ENCODE results near the gene LANCL1.

The LANCL1 gene

DNA sequence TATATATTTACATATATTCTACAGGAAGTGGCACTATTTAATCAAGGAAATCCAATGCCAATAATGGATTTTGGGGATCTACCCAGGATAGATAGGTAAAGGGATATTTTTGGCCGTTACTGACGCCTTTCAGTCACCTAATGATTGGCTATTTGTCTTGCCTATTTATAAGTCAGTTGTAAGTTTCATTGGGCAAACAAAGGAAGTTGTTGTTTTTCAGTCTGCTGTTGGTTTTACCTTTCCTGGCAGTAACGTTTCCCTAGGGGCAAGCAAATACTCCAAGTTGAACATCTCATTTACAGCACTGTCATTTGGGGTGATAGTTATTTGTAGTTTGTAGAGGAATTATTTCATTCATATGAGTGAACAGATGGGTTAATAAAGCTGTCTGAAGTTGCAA, 17.0 kb upstream of the LANCL1 start:
- H3K27me3 ChIP-seq = no peaks in the 10 kb centered on the region
- no peaks in the 10 kb centered on the region for H3K9me3 ChIP-seq
- no peak overlapping the region for H3K4me3 ChIP-seq (ENCODE audit: low read depth in 1 of 2, low read length in 1 of 2)
- TF ChIP-seq, protein P1, sequence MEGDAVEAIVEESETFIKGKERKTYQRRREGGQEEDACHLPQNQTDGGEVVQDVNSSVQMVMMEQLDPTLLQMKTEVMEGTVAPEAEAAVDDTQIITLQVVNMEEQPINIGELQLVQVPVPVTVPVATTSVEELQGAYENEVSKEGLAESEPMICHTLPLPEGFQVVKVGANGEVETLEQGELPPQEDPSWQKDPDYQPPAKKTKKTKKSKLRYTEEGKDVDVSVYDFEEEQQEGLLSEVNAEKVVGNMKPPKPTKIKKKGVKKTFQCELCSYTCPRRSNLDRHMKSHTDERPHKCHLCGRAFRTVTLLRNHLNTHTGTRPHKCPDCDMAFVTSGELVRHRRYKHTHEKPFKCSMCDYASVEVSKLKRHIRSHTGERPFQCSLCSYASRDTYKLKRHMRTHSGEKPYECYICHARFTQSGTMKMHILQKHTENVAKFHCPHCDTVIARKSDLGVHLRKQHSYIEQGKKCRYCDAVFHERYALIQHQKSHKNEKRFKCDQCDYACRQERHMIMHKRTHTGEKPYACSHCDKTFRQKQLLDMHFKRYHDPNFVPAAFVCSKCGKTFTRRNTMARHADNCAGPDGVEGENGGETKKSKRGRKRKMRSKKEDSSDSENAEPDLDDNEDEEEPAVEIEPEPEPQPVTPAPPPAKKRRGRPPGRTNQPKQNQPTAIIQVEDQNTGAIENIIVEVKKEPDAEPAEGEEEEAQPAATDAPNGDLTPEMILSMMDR (IDR thresholded peaks at IDR 0.05) = no peak
- no peaks in the 10 kb centered on the region for H3K4me1 ChIP-seq (ENCODE audit: control insufficient read depth in 1 of 2, insufficient read depth in 1 of 2, low read depth in 1 of 2, low read length in 1 of 2)
- H3K27ac ChIP-seq = no peak overlapping the region
- no peaks in the 10 kb centered on the region for H3K36me3 ChIP-seq

DNA sequence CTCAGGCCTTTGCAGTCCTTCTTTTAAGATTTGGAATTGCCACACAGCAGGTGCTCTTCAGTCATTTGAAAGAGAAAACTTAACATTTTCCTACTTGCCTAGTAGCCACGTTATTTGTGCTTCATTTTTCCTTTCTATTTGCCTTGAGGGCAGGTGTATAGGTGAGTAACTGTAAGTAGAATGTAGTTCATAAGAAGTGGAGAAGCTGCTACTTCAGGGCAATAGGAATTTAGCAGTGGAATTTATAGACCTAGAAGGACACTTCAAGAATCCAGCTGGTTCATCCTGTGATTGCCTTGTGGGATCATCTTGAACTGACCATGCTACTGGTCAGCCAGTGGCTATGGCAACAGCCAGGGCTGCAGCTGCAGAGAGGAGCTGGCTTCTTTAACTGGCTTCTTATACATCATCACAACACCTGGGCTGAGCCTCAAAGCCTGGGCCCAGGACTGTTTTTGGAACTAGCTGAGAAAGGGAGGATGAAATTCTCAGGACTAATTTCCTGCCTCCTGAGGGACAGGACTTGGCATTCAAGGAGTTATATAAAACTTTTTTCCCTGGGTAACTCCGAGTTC, 5.1 kb upstream of the LANCL1 start:
- Histone ChIP-seq H3K9me3 (no peaks in the 10 kb centered on the region), H3K4me3 (ENCODE audit: low read depth in 1 of 2, low read length in 1 of 2) (no peak overlapping the region), H3K4me1 (ENCODE audit: control insufficient read depth in 1 of 2, insufficient read depth in 1 of 2, low read depth in 1 of 2, low read length in 1 of 2) (peaks cover 0 to 8% of the 10 kb centered on the region in 2 experiments), H3K27ac (no peak overlapping the region), H3K36me3 (no peaks in the 10 kb centered on the region), H3K27me3 (no peaks in the 10 kb centered on the region)
- TF ChIP-seq, protein P1 (IDR thresholded peaks at IDR 0.05) = no peak

DNA sequence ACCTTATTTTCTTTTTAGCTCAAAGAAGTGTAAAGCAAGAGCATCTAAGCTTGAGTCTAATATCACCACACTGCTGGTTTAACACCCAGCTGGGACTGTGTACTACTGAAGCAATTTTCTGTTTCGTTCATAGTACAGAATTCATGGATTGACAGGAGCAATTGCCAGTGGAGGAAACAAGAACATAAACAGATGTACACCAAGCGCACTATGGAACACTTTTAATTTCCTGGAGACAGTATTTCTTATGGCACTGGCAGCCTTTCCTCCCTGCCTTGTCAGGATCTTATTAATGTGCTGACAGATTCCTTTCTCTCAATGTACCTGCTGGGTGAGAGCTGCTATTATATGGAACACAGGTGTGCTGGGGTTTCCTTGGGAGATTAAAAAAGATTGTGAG, 4.2 kb upstream of the LANCL1 start:
- Histone ChIP-seq H3K4me1 (ENCODE audit: control insufficient read depth in 1 of 2, insufficient read depth in 1 of 2, low read depth in 1 of 2, low read length in 1 of 2) (peaks cover 0 to 13% of the 10 kb centered on the region in 2 experiments), H3K4me3 (ENCODE audit: low read depth in 1 of 2, low read length in 1 of 2) (no peak overlapping the region), H3K36me3 (no peaks in the 10 kb centered on the region), H3K27me3 (no peaks in the 10 kb centered on the region), H3K27ac (no peak overlapping the region), H3K9me3 (no peaks in the 10 kb centered on the region)
- TF ChIP-seq, protein P1 (IDR thresholded peaks at IDR 0.05) = no peak

DNA sequence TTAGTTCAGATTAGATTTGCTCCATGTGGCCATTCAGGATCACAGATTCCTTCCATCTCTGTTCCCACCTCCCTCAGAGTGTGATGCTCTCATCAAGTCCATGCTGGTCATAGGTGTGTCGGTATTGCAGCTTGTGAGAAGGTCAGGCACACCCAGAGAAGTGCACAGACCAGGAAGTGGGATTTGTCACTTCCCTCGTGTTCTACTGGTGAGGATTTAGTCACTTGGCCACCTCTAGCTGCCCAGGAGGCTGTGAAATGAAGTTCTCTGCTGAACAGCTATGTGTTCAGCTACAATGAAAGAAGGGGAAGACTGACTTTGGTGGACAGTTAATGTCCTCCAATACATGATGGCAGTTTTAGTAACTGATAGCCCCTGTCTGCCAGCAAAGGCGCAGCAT, 3.5 kb upstream of the LANCL1 start:
- no peak overlapping the region for H3K4me3 ChIP-seq (ENCODE audit: low read depth in 1 of 2, low read length in 1 of 2)
- no peak overlapping the region for H3K27ac ChIP-seq
- peaks cover 0 to 14% of the 10 kb centered on the region in 2 experiments for H3K4me1 ChIP-seq (ENCODE audit: control insufficient read depth in 1 of 2, insufficient read depth in 1 of 2, low read depth in 1 of 2, low read length in 1 of 2)
- H3K9me3 ChIP-seq = no peaks in the 10 kb centered on the region
- TF ChIP-seq, protein P1 (IDR thresholded peaks at IDR 0.05) = no peak
- no peaks in the 10 kb centered on the region for H3K27me3 ChIP-seq
- H3K36me3 ChIP-seq = no peaks in the 10 kb centered on the region

DNA sequence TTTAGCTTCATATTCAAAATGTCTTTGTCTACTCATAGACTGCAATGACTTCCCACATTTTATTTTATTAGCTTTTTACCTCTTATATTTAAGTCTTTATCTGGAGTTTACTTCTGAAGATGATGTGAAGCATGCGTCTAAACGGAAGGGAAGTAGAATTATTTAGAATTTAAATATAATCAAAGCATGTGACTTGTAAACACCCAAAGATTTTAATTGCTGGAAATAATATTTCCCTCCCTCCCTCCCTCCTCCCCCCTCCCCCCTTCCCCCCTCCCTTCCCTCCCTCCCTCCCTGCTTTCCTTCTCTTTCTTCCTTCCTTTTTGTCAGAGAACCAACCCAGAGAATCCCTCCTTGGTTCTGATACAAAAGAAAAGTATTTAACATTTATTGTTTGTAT, 2.1 kb upstream of the LANCL1 start:
- Histone ChIP-seq H3K27me3 (no peaks in the 10 kb centered on the region), H3K27ac (no peak overlapping the region), H3K4me1 (ENCODE audit: control insufficient read depth in 1 of 2, insufficient read depth in 1 of 2, low read depth in 1 of 2, low read length in 1 of 2) (peaks cover 0 to 18% of the 10 kb centered on the region in 2 experiments), H3K36me3 (no peaks in the 10 kb centered on the region), H3K4me3 (ENCODE audit: low read depth in 1 of 2, low read length in 1 of 2) (no peak overlapping the region), H3K9me3 (no peaks in the 10 kb centered on the region)
- TF ChIP-seq, protein P1 (IDR thresholded peaks at IDR 0.05) = no peak

All from neutrophil (primary cell).